IMR-90 (cell line): ENCODE results near the gene NTSR1. TPM values are rescaled to one million over a fixed set of nuclear protein-coding genes. Genes with fewer than 3 reads are reported as not detected.

Experiments
- ATAC-seq: fragments of 200-7000 bp; cut with Tn5 transposase; 2 replicates; pipeline ENCODE4 v1.9.1; 2020; ENCODE audit warnings: low read depth, mild to moderate bottlenecking, moderate library complexity
- BruUV-seq: library from RNA; stranded (reverse); fragments of 400-500 nt; replicated peaks from 2 replicates; lab custom pipeline; 2021; lab: Mats Ljungman, UMichigan
- CTCF ChIA-PET: fragments of 300-600 bp; formaldehyde crosslinking; extraction: SDS; loops from one replicate; lab custom pipeline; 2021; ENCODE audit warnings: antibody characterized with exemption; lab: Yijun Ruan, JAX
- POLR2A ChIA-PET: fragments of 300-600 bp; sonication (Branson Sonifier 250); formaldehyde crosslinking; loops from one replicate; lab custom pipeline; 2022; ENCODE audit warnings: antibody characterized with exemption; ENCODE audit not compliant: unreplicated experiment; lab: Charles Lee
- DNase-seq: peaks from one replicate; pipeline ENCODE4 v3.0.0; 2013
- H2AFZ ChIP-seq: replicated peaks from 2 replicates; pipeline ENCODE3; 2013; ENCODE audit warnings: low read length, mild to moderate bottlenecking; ENCODE audit not compliant: poor library complexity
- H2AK5ac ChIP-seq: 2 replicates; pipeline ENCODE4 v1.6.1; 2013; ENCODE audit warnings: low read depth, low read length, inconsistent platforms
- H2AK9ac ChIP-seq: replicated peaks from 2 replicates; pipeline ENCODE3; 2013; ENCODE audit warnings: mild to moderate bottlenecking, low read depth, low read length, moderate library complexity; ENCODE audit not compliant: poor library complexity
- H2BK120ac ChIP-seq: 2 replicates; pipeline ENCODE4 v1.6.1; 2013; ENCODE audit warnings: low read depth, low read length, inconsistent platforms
- H2BK15ac ChIP-seq: 3 replicates; pipeline ENCODE4 v1.6.1; 2013; ENCODE audit warnings: low read depth, low read length, inconsistent platforms
- H2BK20ac ChIP-seq: 2 replicates; pipeline ENCODE4 v1.6.1; 2013; ENCODE audit warnings: low read depth, mild to moderate bottlenecking, inconsistent platforms, low read length, moderate library complexity
- H2BK5ac ChIP-seq: 2 replicates; pipeline ENCODE4 v1.6.1; 2013; ENCODE audit warnings: mild to moderate bottlenecking, low read depth, low read length, inconsistent platforms; ENCODE audit not compliant: poor library complexity, severe bottlenecking
- H3K14ac ChIP-seq: replicated peaks from 2 replicates; pipeline ENCODE4 v1.6.1; 2013; ENCODE audit warnings: low read depth, low read length, inconsistent platforms
- H3K18ac ChIP-seq: 2 replicates; pipeline ENCODE4 v1.6.1; 2013; ENCODE audit warnings: low read depth, low read length, control low read depth
- H3K23ac ChIP-seq: 2 replicates; pipeline ENCODE4 v1.6.1; 2013; ENCODE audit warnings: low read depth, low read length, inconsistent platforms
- H3K27ac ChIP-seq: 2 replicates; pipeline ENCODE4 v1.5.1; 2013; ENCODE audit warnings: mild to moderate bottlenecking, control low read depth, low read length; ENCODE audit not compliant: insufficient read depth
- H3K27me3 ChIP-seq: 2 replicates; pipeline ENCODE4 v1.6.1; 2013; ENCODE audit warnings: low read length; ENCODE audit not compliant: control insufficient read depth, insufficient read depth
- H3K36me3 ChIP-seq: 2 replicates; pipeline ENCODE4 v1.6.1; 2013; ENCODE audit warnings: low read length, mixed read lengths; ENCODE audit not compliant: control insufficient read depth, insufficient read depth
- H3K4ac ChIP-seq: 2 replicates; pipeline ENCODE4 v1.6.1; 2013; ENCODE audit warnings: low read depth, low read length, inconsistent platforms
- H3K4me1 ChIP-seq: 2 replicates; pipeline ENCODE4 v1.6.1; 2013; ENCODE audit warnings: low read length, mixed read lengths; ENCODE audit not compliant: control insufficient read depth, insufficient read depth
- H3K4me2 ChIP-seq: 2 replicates; pipeline ENCODE4 v1.6.1; 2013; ENCODE audit warnings: low read depth, mild to moderate bottlenecking, control low read depth, low read length, moderate library complexity
- H3K4me3 ChIP-seq: 2 replicates; pipeline ENCODE4 v1.5.1; 2013; ENCODE audit warnings: low read depth, mild to moderate bottlenecking, control low read depth, low read length, moderate library complexity; ENCODE audit not compliant: insufficient read depth
- H3K56ac ChIP-seq: 2 replicates; pipeline ENCODE4 v1.6.1; 2013; ENCODE audit warnings: low read length, inconsistent platforms; ENCODE audit not compliant: insufficient read depth; ENCODE audit errors: extremely low read depth
- H3K79me1 ChIP-seq, 2 experiments: 2 replicates each; pipeline ENCODE4 v1.6.1; 2013; ENCODE audit warnings: low read length in 2 of 2, inconsistent platforms in 1 of 2, low read depth in 1 of 2
- H3K9ac ChIP-seq: 2 replicates; pipeline ENCODE4 v1.6.1; 2013; ENCODE audit warnings: low read depth, low read length, control low read depth
- H3K9me1 ChIP-seq: 2 replicates; pipeline ENCODE4 v1.6.1; 2013; ENCODE audit warnings: low read length, inconsistent platforms; ENCODE audit not compliant: insufficient read depth
- H3K9me3 ChIP-seq: 2 replicates; pipeline ENCODE4 v1.6.1; 2013; ENCODE audit warnings: low read length; ENCODE audit not compliant: control insufficient read depth, insufficient read depth
- H4K20me1 ChIP-seq: 2 replicates; pipeline ENCODE4 v1.6.1; 2013; ENCODE audit warnings: low read length, inconsistent platforms; ENCODE audit not compliant: insufficient read depth
- H4K5ac ChIP-seq: 2 replicates; pipeline ENCODE4 v1.6.1; 2013; ENCODE audit warnings: mild to moderate bottlenecking, low read depth, low read length, control low read depth
- H4K8ac ChIP-seq, 2 experiments: 2 replicates each; pipeline ENCODE4 v1.6.1; 2013; ENCODE audit warnings: low read depth in 2 of 2, low read length in 2 of 2, control low read depth in 1 of 2, inconsistent platforms in 1 of 2
- H4K91ac ChIP-seq: 2 replicates; pipeline ENCODE4 v1.6.1; 2013; ENCODE audit warnings: low read depth, low read length, inconsistent platforms; ENCODE audit not compliant: insufficient read depth
- ELK1 ChIP-seq: fragments of 150-350 bp; IDR thresholded peaks from 2 replicates; pipeline ENCODE4 v1.6.1; 2016; ENCODE audit warnings: low read depth, mild to moderate bottlenecking, low read length, moderate library complexity, borderline replicate concordance
- FOS ChIP-seq: fragments of 150-350 bp; IDR thresholded peaks from 2 replicates; pipeline ENCODE4 v1.6.1; 2016; ENCODE audit warnings: low read depth, low read length
- MXI1 ChIP-seq: IDR thresholded peaks from 2 replicates; pipeline ENCODE4 v1.6.1; 2012; ENCODE audit warnings: low read depth, mild to moderate bottlenecking, low read length, moderate library complexity, borderline replicate concordance
- POLR2A ChIP-seq: IDR thresholded peaks from 2 replicates; pipeline ENCODE4 v1.6.1; 2012; ENCODE audit warnings: mild to moderate bottlenecking, low read depth, low read length
- RAD21 ChIP-seq: IDR thresholded peaks from 2 replicates; pipeline ENCODE4 v1.6.1; 2012; ENCODE audit warnings: low read length, improper control_type of control experiment
- RFX5 ChIP-seq: IDR thresholded peaks from 2 replicates; pipeline ENCODE4 v1.8.0; 2012; ENCODE audit warnings: low read depth, mild to moderate bottlenecking, low read length, moderate library complexity
- USF2 ChIP-seq: fragments of 150-350 bp; IDR thresholded peaks from 2 replicates; pipeline ENCODE4 v1.6.1; 2017; ENCODE audit warnings: mild to moderate bottlenecking, antibody characterized with exemption, low read length, low read depth
- WGBS, 2 experiments: methylation state at CpG; one replicate each; pipeline versions ENCODE4 v1.1.5 to v1.1.7; 2013; ENCODE audit warnings: missing lambda C conversion rate in 2 of 2; ENCODE audit not compliant: insufficient read length in 1 of 2; ENCODE audit errors: extremely low coverage in 2 of 2; 5-methylcytosine and 5-hydroxymethylcytosine counted together
- dilution Hi-C: fragments of 300-500 bp; cut with HindIII; formaldehyde crosslinking; loops from one replicate; pipeline ENCODE4 v1.14.3; 2018; ENCODE audit warnings: low sequenced_read_pairs; ENCODE audit not compliant: unreplicated experiment
- in situ Hi-C: fragments of 300-500 bp; cut with MboI; formaldehyde crosslinking; loops from 3 replicates; pipeline ENCODE4 v1.14.3; 2019; ENCODE audit warnings: low sequenced_read_pairs, inconsistent platforms, mixed read lengths
- intact Hi-C: fragments of 100-400 bp; cut with micrococcal nuclease; formaldehyde crosslinking; loops from 2 replicates; pipeline ENCODE4 v1.10.0; 2022
- polyA plus RNA-seq, 3 experiments: library from polyadenylated mRNA; depleted of rRNA; stranded (reverse); fragments of >200 nt; gene quantifications; 2 replicates each; pipeline ENCODE4 v1.2.3, GENCODE V29; 2012; ENCODE audit warnings: low replicate concordance in 1 of 3
- total RNA-seq: library from RNA; depleted of rRNA; stranded (reverse); fragments of >200 nt; gene quantifications from 2 replicates; pipeline ENCODE4 v1.2.3, GENCODE V29; 2012

Gene NTSR1
- total and polyA plus RNA-seq, 2 of the 4 experiments (the other 2 are of a cell fraction) = 0.54 to 1.8 TPM

GRCh38 chr20:62732031-62732760 is 23.6 kb downstream of the NTSR1 start:
- 91% methylated on average over 4 of the region's 13 CpGs; no CpG with 5 or more reads in 1 of the 2 experiments for WGBS, 2 experiments
- Histone ChIP-seq H3K9me1 (no peaks in the 10 kb centered on the region), H2AK5ac (no peak overlapping the region), H3K9ac (no peak overlapping the region), H2BK5ac (no peak overlapping the region), H3K4me2 (no peak overlapping the region), H4K91ac (no peak overlapping the region), H3K9me3 (no peaks in the 10 kb centered on the region), H3K4me3 (no peak overlapping the region), H2BK20ac (no peak overlapping the region), H2AK9ac (no peak overlapping the region), H3K14ac (no peak overlapping the region), H3K4me1 (no peaks in the 10 kb centered on the region), H3K56ac (no peak overlapping the region), H3K18ac (no peak overlapping the region), H3K27ac (no peak overlapping the region), H4K20me1 (no peaks in the 10 kb centered on the region), H3K36me3 (no peaks in the 10 kb centered on the region), H2BK15ac (no peak overlapping the region), H2BK120ac (no peak overlapping the region), H3K23ac (no peak overlapping the region), H4K8ac (no peak overlapping the region), H3K79me1 (no peaks in the 10 kb centered on the region), H3K4ac (no peak overlapping the region), H4K5ac (no peak overlapping the region), H3K27me3 (peaks cover 10% of the 10 kb centered on the region), H2AFZ (no peak overlapping the region)
- intact Hi-C loops (no loop called here), dilution Hi-C loops (no loop called here), in situ Hi-C loops (no loop called here)
- no peak for TF ChIP-seq POLR2A
- no peak for TF ChIP-seq MXI1
- TF ChIP-seq RAD21 = no peak
- TF ChIP-seq USF2 = no peak
- TF ChIP-seq FOS = no peak
- no peak for TF ChIP-seq ELK1
- TF ChIP-seq RFX5 = no peak
- no TSS peak for BruUV-seq
- CTCF ChIA-PET = no interaction called here
- POLR2A ChIA-PET = no interaction called here
- ATAC-seq (no peak), DNase-seq (no peak)
